Measurements from ENCODE around the gene ANAPC10.

GRCh38 chr4:145083891-145084605, 13.9 kb downstream of the ANAPC10 start:
- TF ChIP-seq POLR2AphosphoS5 (IDR thresholded peaks at IDR 0.05; ENCODE audit: low read depth, low read length): no peak
- no peak for TF ChIP-seq POLR2A (IDR thresholded peaks at IDR 0.05; ENCODE audit: low read depth, low read length)
- no peak for TF ChIP-seq TAF1 (IDR thresholded peaks at IDR 0.05; ENCODE audit: borderline replicate concordance, low read depth, low read length)
